HG03439 (cell line): ENCODE data around the gene MED12L.

ENCODE experiments used
- ATAC-seq: cut with Tn5 transposase; IDR thresholded peaks from one replicate; pipeline ENCODE4 v1.9.1; 2021; ENCODE audit warnings: mild to moderate bottlenecking, moderate library complexity; ENCODE audit not compliant: unreplicated experiment

Gene MED12L

GRCh38 chr3:151171145-151171757, 85.8 kb downstream of the MED12L start:
- no peak for ATAC-seq

GRCh38 chr3:151174351-151174750, 88.9 kb downstream of the MED12L start:
- ATAC-seq = no peak

GRCh38 chr3:151175952-151176351, 90.5 kb downstream of the MED12L start:
- no peak for ATAC-seq

GRCh38 chr3:151178208-151178845, 92.9 kb downstream of the MED12L start:
- no peak for ATAC-seq

GRCh38 chr3:151182349-151183079, 97.0 kb downstream of the MED12L start:
- no peak for ATAC-seq

- no peak for ATAC-seq
Measured at GRCh38 chr3:151183265-151183671, 97.8 kb downstream of the MED12L start.

- ATAC-seq = no peak
Measured at GRCh38 chr3:151191095-151191494, 105.6 kb downstream of the MED12L start.

- no peak for ATAC-seq
Measured at GRCh38 chr3:151192545-151192944, 107.1 kb downstream of the MED12L start.

GRCh38 chr3:151195826-151196225, 110.4 kb downstream of the MED12L start:
- no peak for ATAC-seq

GRCh38 chr3:151196434-151196833, 111.0 kb downstream of the MED12L start:
- no peak for ATAC-seq

GRCh38 chr3:151197228-151197627, 111.8 kb downstream of the MED12L start:
- no peak for ATAC-seq

- ATAC-seq = no peak
Measured at GRCh38 chr3:151197981-151198767, 112.7 kb downstream of the MED12L start.

GRCh38 chr3:151198849-151199248, 113.4 kb downstream of the MED12L start:
- ATAC-seq = no peak

GRCh38 chr3:151199554-151200438, 114.3 kb downstream of the MED12L start:
- no peak for ATAC-seq

GRCh38 chr3:151200586-151200985, 115.1 kb downstream of the MED12L start:
- ATAC-seq = no peak

- ATAC-seq = no peak
Measured at GRCh38 chr3:151201051-151201730, 115.7 kb downstream of the MED12L start.

GRCh38 chr3:151203051-151203420, 117.6 kb downstream of the MED12L start, which contains the start of gene GPR171:
GPR171 (minus strand) TSS chr3:151203216; CDS start chr3:151199386, 3,830 bp downstream.
- no peak for ATAC-seq

- ATAC-seq = no peak
Measured at GRCh38 chr3:151204530-151205402, 119.3 kb downstream of the MED12L start.

GRCh38 chr3:151205482-151205881, 120.0 kb downstream of the MED12L start:
- ATAC-seq = no peak
